ENCODE data around the gene MKNK2. TPM values are rescaled to one million over a fixed set of nuclear protein-coding genes. Genes with fewer than 3 reads are reported as not detected.
A peak's percentile ranks its signal among the peaks of the same experiment; 100 is the strongest.

The MKNK2 gene
- total RNA-seq, 1 donor from 2014 or later = 314 TPM

GRCh38 chr19:2014131-2014571, 36.9 kb downstream of the MKNK2 start:
- H3K36me3 ChIP-seq = no peaks in the 10 kb centered on the region
- H3K27me3 ChIP-seq = no peaks in the 10 kb centered on the region
- H3K27ac ChIP-seq = no peak overlapping the region
- peaks cover 5% of the 10 kb centered on the region for H3K4me1 ChIP-seq
- no peaks in the 10 kb centered on the region for H3K9me3 ChIP-seq
- no peak for TF ChIP-seq CTCF (IDR thresholded peaks at IDR 0.05)
- H3K4me3 ChIP-seq = no peak overlapping the region
- DNase-seq (no peak), ATAC-seq (peak; percentile 2)
- intact Hi-C loops (cut with DNase I) = no loop called here

GRCh38 chr19:2013683-2013961, 37.4 kb downstream of the MKNK2 start:
- Histone ChIP-seq H3K4me3 (no peak overlapping the region), H3K36me3 (no peaks in the 10 kb centered on the region), H3K4me1 (peaks cover 5% of the 10 kb centered on the region), H3K27me3 (no peaks in the 10 kb centered on the region), H3K27ac (no peak overlapping the region), H3K9me3 (no peaks in the 10 kb centered on the region)
- DNase-seq (no peak), ATAC-seq (no peak)
- TF ChIP-seq CTCF (IDR thresholded peaks at IDR 0.05) = no peak
- intact Hi-C loops (cut with DNase I) = no loop called here

GRCh38 chr19:2012941-2013682, 37.9 kb downstream of the MKNK2 start:
- DNase-seq (no peak), ATAC-seq (no peak)
- no peak for TF ChIP-seq CTCF (IDR thresholded peaks at IDR 0.05)
- Histone ChIP-seq H3K9me3 (no peaks in the 10 kb centered on the region), H3K27ac (no peak overlapping the region), H3K36me3 (no peaks in the 10 kb centered on the region), H3K4me3 (no peak overlapping the region), H3K27me3 (no peaks in the 10 kb centered on the region), H3K4me1 (peaks cover 5% of the 10 kb centered on the region)
- intact Hi-C loops (cut with DNase I) = no loop called here

- no peak for DNase-seq
- no peak for TF ChIP-seq CTCF (IDR thresholded peaks at IDR 0.05)
- Histone ChIP-seq H3K27ac (no peak overlapping the region), H3K36me3 (no peaks in the 10 kb centered on the region), H3K27me3 (no peaks in the 10 kb centered on the region), H3K9me3 (no peaks in the 10 kb centered on the region), H3K4me1 (peaks cover under 1% of the 10 kb centered on the region), H3K4me3 (no peak overlapping the region)
- intact Hi-C loops (cut with DNase I) = no loop called here
- ATAC-seq = no peak
Observed at GRCh38 chr19:2011169-2011568, 39.9 kb downstream of the MKNK2 start.

GRCh38 chr19:2010135-2010668, 40.8 kb downstream of the MKNK2 start:
- Histone ChIP-seq H3K27me3 (no peaks in the 10 kb centered on the region), H3K4me1 (no peaks in the 10 kb centered on the region), H3K36me3 (no peaks in the 10 kb centered on the region), H3K9me3 (no peaks in the 10 kb centered on the region), H3K27ac (no peak overlapping the region), H3K4me3 (no peak overlapping the region)
- no peak for TF ChIP-seq CTCF (IDR thresholded peaks at IDR 0.05)
- no peak for DNase-seq
- intact Hi-C loops (cut with DNase I) = no loop called here
- ATAC-seq = no peak
